Epithelial cell of esophagus (primary cell): ENCODE results near the gene JAZF1.

Experiments used
- DNase-seq: peaks from one replicate; pipeline ENCODE4 v3.0.0; 2010; ENCODE audit warnings: low read depth
- H3K4me3 ChIP-seq: 2 replicates; pipeline ENCODE4 v1.5.1; 2011; ENCODE audit warnings: mild to moderate bottlenecking, low read length, control low read depth
- CTCF ChIP-seq: IDR thresholded peaks from 2 replicates; pipeline ENCODE4 v1.5.1; 2011; ENCODE audit warnings: low read depth, mild to moderate bottlenecking, low read length, control low read depth, inconsistent platforms; ENCODE audit not compliant: insufficient read depth; ENCODE audit errors: missing control alignments

The JAZF1 gene

GRCh38 chr7:27963056-27963455 is 217.5 kb downstream of the JAZF1 start:
- no peak for TF ChIP-seq CTCF
- H3K4me3 ChIP-seq = no peak overlapping the region
- DNase-seq = no peak

GRCh38 chr7:27962273-27962672 is 218.3 kb downstream of the JAZF1 start:
- H3K4me3 ChIP-seq = no peak overlapping the region
- peak; percentile 14 for DNase-seq
- TF ChIP-seq CTCF = no peak

- no peak overlapping the region for H3K4me3 ChIP-seq
- DNase-seq = peak; percentile 68
Measured at GRCh38 chr7:27961255-27961654, 219.3 kb downstream of the JAZF1 start.

GRCh38 chr7:27960415-27960814 is 220.2 kb downstream of the JAZF1 start:
- no peak for TF ChIP-seq CTCF
- no peak for DNase-seq
- H3K4me3 ChIP-seq = no peak overlapping the region

More at GRCh38 chr7:27961255-27961654, 219.3 kb downstream of the JAZF1 start:
- no peak for TF ChIP-seq CTCF

- no peak for TF ChIP-seq CTCF
- no peak overlapping the region for H3K4me3 ChIP-seq
- DNase-seq = no peak
Measured at GRCh38 chr7:27958933-27959548, 221.6 kb downstream of the JAZF1 start.

GRCh38 chr7:27955596-27955995 is 225.0 kb downstream of the JAZF1 start:
- TF ChIP-seq CTCF = no peak
- no peak for DNase-seq

GRCh38 chr7:27955011-27955410 is 225.6 kb downstream of the JAZF1 start:
- no peak overlapping the region for H3K4me3 ChIP-seq
- no peak for TF ChIP-seq CTCF
- no peak for DNase-seq

More at GRCh38 chr7:27955596-27955995, 225.0 kb downstream of the JAZF1 start:
- H3K4me3 ChIP-seq = no peak overlapping the region
